Activated CD4-positive, alpha-beta T cell treated with anti-CD3 and anti-CD28 coated beads, Interleukin-2, amount 50 U/mL, for 24 hours (primary cell): ENCODE data around the gene RPS25.
A peak's percentile ranks its signal among the peaks of the same experiment; 100 is the strongest.
"Not testable (repeated sequence)": the region's sequence is repeated elsewhere in the genome, so short reads cannot be mapped to it uniquely, and the experiment has no call there.

Experiments used
- DNase-seq, 2 donors: peaks; one replicate each; pipeline ENCODE4 v3.0.0-alpha.2; 2020; ENCODE audit warnings: low read depth in 1 of 2, low spot score in 1 of 2

RPS25 gene

GRCh38 chr11:119018074-119018938 is at the start of gene RPS25, which contains the start of gene TRAPPC4:
Gene RPS25, minus strand, starts transcription at chr11:119018343. Its CDS starts 59 bp downstream, at chr11:119018284.
Gene TRAPPC4, plus strand, starts transcription at chr11:119018766. Its CDS starts 30 bp downstream, at chr11:119018796.
- peak; percentile 87 to 93 for DNase-seq

DNA sequence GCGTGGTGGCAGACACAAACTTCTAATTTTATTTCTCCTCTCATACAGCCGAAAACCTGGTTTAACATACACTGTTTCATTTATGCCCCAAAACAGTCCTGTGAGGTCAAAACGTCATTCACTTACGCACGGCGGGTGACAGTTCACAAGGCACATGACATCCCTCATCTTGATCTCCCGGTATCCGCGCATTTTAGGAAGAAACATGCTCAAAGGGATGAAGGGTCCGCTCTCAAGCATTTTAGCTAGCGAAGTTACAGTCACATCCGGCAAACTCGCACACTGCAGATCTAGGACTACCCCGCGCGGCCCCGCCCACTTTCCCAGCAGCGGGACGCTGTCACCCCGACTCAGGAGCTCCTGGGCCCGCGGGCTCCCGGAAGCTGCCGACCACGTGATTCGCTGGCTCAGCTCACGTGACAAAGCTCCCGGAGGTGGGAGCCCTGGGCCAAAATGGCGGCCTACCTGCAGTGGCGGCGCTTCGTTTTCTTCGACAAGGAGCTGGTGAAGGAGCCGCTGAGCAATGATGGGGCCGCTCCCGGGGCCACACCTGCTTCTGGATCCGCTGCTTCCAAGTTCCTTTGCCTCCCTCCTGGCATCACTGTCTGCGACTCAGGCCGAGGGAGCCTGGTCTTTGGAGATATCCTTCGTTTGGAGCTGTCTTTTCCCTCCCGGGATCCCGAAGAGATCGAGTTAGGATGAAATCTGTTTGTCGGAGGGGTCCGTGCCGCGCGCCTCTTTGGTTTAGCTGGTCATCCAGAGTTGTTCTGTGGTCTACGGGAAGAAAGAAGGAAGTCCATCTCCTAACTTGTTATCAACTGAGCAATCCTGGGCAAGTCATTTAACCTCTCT is 49.5 kb upstream of the RPS25 start, which contains the start of gene VPS11:
TSS of gene VPS11 (plus strand) at position 448 of the 852 bp plus-strand sequence. CDS start at position 454, 6 bp downstream.
- peak; percentile 91 to 97 for DNase-seq

DNA sequence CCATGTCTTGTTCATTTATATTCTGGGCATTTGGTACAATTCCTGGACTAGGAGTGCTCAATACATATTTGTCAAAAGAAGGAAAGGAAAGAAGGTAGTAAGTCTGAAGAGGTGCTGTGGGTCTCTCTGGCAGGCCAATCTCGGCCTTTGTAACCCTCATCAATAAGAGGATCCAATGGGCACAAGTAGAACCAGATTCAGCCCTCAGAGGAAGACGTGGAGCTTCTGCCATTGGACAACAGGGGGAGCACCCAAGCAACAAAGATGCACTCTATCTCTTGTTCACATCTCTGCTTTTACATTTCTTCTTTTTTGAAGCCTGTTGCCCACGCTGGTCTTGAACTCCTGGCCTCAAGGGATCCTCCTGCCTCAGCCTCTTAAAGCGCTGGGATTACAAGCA is 47.2 kb upstream of the RPS25 start:
- peak in 1 of 2 donors; percentile 32 for DNase-seq

DNA sequence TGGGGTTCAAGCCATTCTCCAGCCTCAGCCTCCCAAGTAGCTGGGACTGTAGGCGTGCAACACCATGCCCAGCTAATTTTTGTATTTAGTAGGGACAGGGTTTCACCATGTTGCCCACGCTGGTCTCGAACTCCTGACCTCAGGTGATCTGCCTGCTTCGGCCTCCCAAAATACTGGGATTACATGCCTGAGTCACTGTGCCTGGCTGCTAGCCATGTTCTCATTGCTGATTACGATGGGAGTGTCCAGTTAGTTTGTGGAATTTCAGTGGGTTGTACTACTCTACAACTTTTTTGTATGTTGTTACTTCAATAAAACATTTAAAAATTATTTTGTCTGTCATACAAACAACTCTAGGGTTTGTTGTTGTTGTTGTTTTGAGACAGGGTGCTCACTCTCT is 44.6 kb upstream of the RPS25 start:
- no peak for DNase-seq

GRCh38 chr11:119061256-119061655 is 43.1 kb upstream of the RPS25 start:
- DNase-seq, result no peak

DNA sequence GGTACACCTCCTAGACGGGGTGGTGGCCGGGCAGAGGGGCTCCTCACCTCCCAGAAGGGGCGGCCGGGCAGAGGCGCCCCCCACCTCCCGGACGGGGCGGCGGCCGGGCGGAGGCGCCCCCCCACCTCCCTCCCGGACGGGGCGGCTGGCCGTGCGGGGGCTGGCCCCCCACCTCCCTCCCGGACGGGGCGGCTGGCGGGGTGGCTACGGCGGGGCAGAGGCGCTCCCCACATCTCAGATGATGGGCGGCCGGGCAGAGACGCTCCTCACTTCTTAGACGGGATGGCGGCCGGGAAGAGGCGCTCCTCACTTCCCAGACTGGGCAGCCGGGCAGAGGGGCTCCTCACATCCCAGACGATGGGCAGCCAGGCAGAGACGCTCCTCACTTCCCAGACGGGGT is 41.0 kb upstream of the RPS25 start:
- DNase-seq, result not testable (repeated sequence)

DNA sequence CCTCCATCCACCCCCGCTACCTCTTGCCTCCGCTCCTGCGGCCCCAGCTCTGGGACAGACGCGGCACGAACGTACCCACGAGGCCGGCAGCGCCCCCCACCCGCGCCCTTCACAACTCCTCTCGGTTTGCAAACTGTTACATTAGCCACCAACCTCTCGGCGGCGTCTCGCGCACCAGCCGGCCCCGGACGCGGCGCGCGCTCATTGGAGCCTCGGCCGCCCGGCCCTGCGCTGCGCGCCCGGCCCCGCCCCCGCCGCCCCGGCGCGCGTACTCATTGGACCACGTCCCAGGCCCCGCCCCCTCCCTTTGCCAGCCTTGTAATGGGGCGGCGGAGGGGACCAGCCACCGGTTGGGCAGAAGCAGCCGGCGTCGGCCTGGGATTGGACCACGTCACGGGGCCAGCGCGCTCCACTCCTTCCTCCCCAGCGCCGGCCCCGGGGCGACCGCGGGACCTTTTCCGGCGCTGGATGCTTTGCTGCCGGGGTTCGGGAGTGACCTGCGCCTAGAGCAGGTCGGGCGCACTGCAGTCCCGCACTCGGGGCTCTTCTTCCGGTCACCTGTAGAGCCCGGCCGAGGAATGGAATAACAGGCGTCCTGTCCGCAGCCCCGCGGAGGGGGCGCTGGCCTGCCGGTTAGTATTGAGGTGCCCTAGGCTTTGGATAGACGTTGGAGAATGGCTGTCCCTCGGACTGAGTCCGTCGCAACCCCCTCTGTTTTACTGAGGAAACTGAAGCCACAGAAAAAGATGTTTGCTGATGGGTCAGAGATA is 39.0 kb upstream of the RPS25 start, which contains the start of gene HYOU1:
TSS of gene HYOU1 (minus strand) at position 206 of the 770 bp plus-strand sequence. CDS start 1,045 bp downstream, outside the sequence.
- peak; percentile 97 for DNase-seq

- DNase-seq, result peak in 1 of 2 donors; percentile 20
These were observed 38.4 kb upstream of the RPS25 start for GRCh38 chr11:119056421-119056999.

DNA sequence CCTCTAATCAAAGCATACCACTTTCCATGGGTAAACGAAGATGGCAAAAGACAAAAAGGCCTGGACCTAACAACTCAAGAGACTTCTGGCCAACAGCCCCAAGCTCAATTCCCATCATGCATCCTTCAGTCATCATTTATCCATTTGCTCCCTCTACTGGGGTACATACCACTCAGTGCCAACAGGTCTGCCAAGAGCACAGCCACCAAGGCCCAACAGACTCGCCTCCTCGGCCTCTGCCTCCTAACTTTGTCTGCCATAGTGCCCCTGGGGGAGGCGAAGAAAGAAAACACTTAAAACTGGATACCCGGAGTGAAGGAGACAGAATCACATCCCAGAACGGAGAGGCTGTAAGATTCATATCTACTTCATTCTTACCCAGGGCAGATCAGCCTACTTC is 37.8 kb upstream of the RPS25 start:
- DNase-seq, result no peak

GRCh38 chr11:119054418-119054817 is 36.3 kb upstream of the RPS25 start:
- no peak for DNase-seq

- DNase-seq, result no peak
These were observed 34.1 kb upstream of the RPS25 start for GRCh38 chr11:119052163-119052814.

DNA sequence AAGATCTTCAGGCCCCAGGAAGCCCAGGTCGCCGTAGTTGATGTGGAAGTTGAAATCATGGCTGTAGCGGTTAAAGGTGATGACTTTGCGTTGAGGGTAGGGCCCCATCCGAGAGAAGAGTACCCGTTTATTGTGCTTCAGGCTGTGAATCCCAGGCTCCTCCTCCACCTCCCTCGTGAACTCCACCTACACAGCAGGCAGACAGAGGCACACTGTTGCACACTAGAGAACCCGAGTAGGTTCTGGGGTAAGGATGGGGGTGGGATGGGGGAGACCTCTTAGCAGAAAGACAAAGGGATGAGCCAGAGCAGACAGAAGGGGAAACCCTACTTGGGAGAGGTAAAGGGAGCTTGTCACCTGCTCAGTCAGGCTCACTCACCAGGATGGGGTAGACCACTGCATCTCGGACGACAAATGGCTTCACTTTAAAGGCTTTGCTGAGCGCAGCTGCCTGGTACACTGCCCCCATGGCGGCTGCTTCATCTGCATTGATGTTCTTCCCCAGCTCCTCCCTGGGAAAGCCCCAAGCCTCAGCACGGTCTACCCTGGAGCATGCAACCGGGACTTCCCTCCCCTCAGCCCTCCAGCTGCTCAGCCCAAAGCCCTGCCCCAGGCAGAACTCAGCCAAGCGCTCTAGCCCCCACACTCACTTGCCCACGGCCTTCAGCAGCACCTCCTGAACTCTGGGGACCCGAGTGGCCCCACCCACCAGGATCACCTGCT is 33.5 kb upstream of the RPS25 start:
- no peak for DNase-seq

GRCh38 chr11:119049081-119049480 is 30.9 kb upstream of the RPS25 start:
- DNase-seq, result no peak

DNA sequence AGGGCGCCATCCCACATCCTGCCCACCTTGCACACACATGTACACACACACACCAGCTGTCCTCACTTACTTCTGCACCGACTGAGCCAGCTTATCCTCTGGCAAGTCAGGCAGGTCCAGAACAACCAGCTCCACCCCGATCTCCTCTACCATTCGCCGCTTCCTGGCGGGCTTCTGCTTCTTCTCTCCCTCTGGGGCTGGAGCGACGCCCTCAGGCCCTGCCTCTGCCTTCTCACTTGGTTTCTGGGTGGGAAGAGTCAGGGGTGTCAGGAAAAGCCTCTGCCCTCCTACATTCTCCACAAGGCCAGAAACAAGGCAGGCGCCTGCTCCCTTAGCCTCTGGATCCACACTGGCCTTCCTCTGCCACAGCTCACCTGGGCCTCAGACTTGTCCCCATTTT is 30.5 kb upstream of the RPS25 start:
- no peak for DNase-seq

DNA sequence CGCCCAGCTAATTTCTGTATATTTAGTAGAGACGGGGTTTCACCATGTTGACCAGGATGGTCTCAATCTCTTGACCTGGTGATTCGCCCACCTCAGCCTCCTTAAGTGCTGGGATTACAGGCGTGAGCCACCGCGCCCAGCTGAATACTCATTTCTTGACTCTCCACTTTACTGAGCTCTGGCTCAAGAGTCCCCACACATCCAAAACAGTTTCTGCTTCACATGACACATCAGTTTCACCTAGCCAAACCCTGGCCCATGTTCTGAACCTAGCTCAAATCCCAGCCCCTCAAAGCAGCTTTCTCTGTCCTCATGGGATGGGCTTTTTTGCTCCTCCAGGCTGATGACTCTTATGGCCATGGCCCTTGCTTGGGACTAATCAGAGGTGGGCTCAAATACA is 29.1 kb upstream of the RPS25 start:
- DNase-seq, result no peak

GRCh38 chr11:119046489-119046888 is 28.3 kb upstream of the RPS25 start:
- DNase-seq, result no peak

DNA sequence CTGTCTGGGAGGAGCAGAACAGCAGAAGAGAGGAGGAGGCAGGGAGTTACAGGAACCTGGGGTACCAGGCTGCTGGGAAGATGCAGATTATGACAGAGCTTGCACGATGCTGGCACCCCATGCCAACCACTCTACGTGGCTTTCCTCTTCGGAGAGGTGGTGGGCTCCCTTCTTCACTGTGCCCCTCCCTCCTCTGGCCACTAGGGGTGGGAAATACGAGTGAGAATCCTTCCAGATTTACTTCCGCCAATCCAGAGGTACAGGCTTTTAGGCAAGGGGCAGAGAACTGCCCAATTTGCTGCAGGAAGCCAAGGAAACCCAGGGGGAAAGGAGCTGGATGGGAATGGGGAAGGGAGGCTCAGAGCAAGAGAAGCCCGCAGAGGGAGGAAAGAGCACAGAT is 26.6 kb upstream of the RPS25 start:
- DNase-seq, result no peak

DNA sequence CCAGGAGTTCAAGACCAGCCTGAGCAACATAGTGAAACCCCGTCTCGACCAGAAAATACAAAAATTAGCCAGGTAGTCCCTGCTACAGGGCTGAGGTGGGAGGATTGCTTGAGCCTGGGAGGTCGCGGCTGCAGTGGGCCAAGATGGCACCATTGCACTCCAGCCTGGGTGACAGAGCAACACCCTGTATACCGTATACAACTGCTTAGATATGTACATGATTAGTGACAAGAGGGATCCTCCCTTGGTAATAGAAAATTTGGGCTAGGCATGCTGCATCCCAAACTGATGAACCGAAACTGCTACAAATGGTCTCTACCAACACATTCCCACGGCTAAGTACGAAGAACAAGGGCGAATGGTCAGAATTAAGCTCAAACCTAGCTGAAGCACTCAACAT is 24.8 kb upstream of the RPS25 start:
- DNase-seq, result no peak

DNA sequence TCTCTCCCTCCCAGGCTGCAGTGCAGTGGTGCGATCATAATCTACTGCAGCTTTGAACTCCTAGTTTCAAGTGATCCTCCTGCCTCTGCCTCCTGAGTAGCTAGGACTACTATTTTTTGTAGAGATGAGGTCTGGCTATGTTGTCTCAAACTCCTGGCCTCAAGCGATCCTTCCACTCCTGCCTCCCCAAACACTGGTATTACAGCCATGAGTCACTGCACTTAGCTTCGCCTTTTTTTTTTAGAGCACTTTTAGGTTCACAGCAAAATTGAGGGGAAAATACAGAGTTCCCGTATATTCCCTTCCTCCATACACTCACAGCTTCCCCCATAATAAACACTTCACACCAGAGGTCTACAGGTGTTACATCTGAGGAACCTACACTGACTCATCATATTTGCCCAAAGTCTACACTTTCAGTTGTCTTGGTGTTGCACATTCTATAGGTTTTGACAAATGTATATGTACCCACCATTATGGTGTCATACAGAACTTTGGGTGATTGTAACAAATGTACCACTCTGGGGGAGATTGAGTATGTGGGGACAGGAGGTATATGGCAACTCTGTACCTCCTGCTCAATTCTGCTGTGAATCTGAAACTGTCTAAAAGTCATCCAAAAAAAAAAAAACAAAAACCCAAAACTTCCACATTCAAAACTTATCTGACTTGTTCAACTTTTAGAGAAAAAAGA is 23.8 kb upstream of the RPS25 start:
- DNase-seq, result no peak
